GM18520 (cell line): ENCODE results near the gene RABGAP1L.
"Not testable (repeated sequence)": the region's sequence is repeated elsewhere in the genome, so short reads cannot be mapped to it uniquely, and the experiment has no call there.

ENCODE experiments used
- ATAC-seq: cut with Tn5 transposase; IDR thresholded peaks from one replicate; pipeline ENCODE4 v1.9.1; 2021; ENCODE audit not compliant: unreplicated experiment

Gene RABGAP1L

GRCh38 chr1:175005085-175005783, 845.9 kb downstream of the RABGAP1L start:
- no peak for ATAC-seq

- ATAC-seq: no peak
Observed at GRCh38 chr1:175009532-175009931, 850.2 kb downstream of the RABGAP1L start.

- ATAC-seq: no peak
Observed at GRCh38 chr1:175013445-175013844, 854.1 kb downstream of the RABGAP1L start.

DNA sequence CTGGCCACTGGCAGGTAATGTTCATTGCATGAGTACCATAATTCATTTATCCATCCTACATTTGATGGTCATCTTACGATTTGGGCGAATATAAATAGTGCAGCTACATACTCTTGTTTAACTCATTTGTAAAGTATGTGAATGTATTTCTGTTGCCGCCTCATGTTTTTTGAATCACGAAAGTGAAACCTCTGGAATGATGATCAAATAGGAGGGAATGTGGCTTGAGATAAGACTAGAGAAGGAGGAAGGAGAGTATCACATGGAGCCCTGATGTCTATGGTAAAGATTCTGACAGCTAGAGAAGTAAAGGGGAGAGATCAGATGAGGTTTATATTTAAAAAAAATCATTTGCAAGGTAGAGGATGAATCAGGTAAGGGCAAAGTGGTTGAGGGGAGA, 855.9 kb downstream of the RABGAP1L start:
- no peak for ATAC-seq

DNA sequence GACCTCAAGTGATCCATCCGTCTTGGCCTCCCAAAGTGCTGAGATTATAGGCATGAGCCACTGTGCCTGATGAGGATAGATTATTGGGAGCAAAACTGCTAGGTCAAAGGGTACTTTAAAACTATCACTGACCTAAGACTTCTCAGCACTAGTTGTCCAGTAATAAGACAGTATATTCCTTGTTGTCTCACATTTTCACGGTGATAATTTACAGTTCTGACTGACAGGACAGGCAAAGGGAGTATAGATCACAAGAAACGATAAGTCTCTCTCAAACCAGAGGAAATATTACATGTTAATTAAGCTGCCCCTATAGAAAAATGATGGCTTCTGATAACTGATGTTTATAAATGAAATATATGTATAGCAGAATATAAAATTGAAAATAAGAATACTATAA, 860.2 kb downstream of the RABGAP1L start:
- no peak for ATAC-seq

DNA sequence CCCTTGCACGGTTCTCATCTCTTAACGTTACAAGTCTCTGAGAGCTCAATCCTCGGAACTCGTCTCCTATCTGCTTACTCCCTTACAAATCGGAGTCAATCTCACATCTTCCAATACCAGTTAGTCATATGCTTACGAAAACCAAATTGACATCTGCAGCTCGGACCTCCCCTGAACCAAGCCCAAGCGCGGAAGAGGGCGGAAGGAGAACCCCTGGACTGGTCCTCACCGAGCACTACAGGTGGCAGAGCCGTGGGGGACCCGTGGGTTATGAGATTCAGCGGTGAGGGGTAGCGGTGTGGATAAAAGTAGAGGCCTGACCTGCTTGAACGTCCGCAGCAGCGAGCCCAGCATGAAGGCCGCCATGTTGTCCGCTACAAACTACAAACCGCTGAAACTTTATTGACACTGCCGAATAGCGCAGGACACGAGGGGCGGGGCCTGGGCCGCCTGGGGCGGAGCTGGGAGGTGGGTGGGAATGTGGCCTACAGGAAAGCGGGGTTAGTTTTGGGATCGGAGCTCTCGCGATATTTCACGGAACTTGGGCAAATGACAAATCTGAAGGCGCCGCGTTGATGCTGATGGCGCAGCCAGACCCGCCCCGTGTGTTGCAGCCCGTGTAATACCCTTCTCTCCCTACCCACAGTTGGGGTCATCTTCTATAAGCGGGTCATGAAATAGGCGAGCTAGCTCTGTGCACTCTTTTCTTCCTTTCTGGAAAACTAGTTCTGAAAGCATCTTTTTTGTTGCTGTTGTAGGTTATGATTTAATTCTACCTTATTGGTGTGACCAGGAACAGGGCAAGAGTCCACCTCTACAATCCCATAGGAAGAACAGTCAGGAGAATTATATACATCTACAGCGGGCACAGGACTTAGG, 864.0 kb downstream of the RABGAP1L start, which contains the start of gene MRPS14:
TSS of gene MRPS14 (minus strand) at position 383 of the 879 bp plus-strand sequence. CDS start at position 366, 17 bp downstream.
- ATAC-seq: peak; percentile 88

GRCh38 chr1:175023922-175024242, 864.6 kb downstream of the RABGAP1L start:
- not testable (repeated sequence) for ATAC-seq

DNA sequence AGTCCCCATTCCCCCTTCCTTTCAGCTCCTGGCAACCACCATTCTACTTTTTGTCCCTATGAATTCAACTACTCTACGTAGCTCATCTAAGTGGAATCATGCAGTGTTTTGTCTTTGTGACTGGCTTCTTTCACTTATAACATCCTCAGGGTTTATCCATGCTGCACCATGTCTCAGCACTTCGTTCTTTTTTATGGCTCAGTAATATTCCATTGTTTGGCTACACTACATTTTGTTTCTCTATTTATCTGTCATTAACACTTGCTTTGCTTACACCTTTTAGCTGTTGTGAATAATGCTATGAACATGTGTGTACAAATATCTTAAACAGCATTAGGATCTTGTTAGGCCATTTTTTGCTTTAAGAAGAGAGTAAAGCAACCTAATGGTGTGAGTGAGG, 865.5 kb downstream of the RABGAP1L start:
- no peak for ATAC-seq

- ATAC-seq: no peak
Observed at GRCh38 chr1:175033953-175034352, 874.6 kb downstream of the RABGAP1L start.

GRCh38 chr1:175034775-175035174, 875.5 kb downstream of the RABGAP1L start:
- no peak for ATAC-seq

GRCh38 chr1:175035865-175036264, 876.5 kb downstream of the RABGAP1L start:
- ATAC-seq: no peak

DNA sequence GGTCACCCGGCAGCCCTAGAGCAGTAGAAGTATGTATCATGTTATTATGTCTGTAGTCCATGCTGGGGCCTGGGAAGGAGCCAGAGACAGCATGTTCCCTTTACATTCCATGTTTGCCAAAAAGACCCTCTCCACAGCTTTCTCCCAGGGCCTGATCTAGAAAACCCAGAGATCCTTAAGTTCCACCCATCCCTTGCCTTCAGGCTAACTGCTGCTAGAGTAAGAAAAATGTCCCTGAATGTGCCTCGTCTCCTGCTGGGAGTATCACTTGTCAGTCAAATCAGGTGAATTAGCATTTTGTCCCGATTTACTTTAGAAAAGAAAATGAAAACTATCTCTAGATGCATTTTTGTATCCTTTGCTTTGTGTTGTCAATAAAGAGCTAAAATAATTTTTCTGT, 877.2 kb downstream of the RABGAP1L start:
- no peak for ATAC-seq

GRCh38 chr1:175037416-175037815, 878.1 kb downstream of the RABGAP1L start:
- ATAC-seq: no peak

GRCh38 chr1:175040324-175040879, 881.1 kb downstream of the RABGAP1L start:
- no peak for ATAC-seq

GRCh38 chr1:175042650-175043049, 883.3 kb downstream of the RABGAP1L start:
- no peak for ATAC-seq

DNA sequence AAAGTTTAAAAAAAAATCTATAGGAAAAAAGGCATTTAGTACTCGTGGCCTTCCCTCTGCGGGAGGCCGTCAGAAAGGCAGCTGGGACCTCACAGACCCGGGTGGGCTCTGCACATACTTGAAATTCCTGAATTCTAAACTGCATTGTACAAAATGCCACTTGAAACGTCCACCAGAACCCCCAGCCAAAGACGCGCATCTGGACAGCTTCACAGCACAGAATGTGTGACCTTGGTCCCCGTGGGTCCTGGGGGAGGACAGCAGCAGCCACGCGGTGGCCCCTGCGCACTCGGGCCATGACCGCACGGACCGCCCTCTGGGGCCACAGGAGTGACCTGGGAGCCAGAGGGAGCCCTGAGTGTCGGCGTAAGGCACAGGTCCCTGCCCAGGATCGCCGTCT, 884.5 kb downstream of the RABGAP1L start:
- no peak for ATAC-seq

GRCh38 chr1:175044591-175044990, 885.3 kb downstream of the RABGAP1L start:
- not testable (repeated sequence) for ATAC-seq
